Measurements from ENCODE around the gene PIP4K2C.

- TF ChIP-seq EZH2 (optimal IDR thresholded peaks at IDR 0.05; ENCODE audit: low read depth, low read length) (no peak), CTCF (IDR thresholded peaks at IDR 0.05; ENCODE audit: low read length) (no peak)
Observed at GRCh38 chr12:57620245-57620935, 29.4 kb downstream of the PIP4K2C start.

Data from MM.1S (cell line).